ENCODE data around the gene EIF4G2. TPM values are rescaled to one million over a fixed set of nuclear protein-coding genes. Genes with fewer than 3 reads are reported as not detected.

EIF4G2 gene
- total RNA-seq: 100 to 1,000 TPM; 444 to 712 (median 622) TPM
- polyA plus RNA-seq: 100 to 1,000 TPM; 178 to 264 (median 218) TPM
- long read RNA-seq, donor 1, transcript EIF4G2-228 (2 exons, 523 nt): minor isoform, 5 of 237 reads
- long read RNA-seq, donor 1, transcript EIF4G2-201 (22 exons, 3,978 nt): major isoform, 25 of 237 reads
- long read RNA-seq, donor 1, transcript EIF4G2-204 (3 exons, 690 nt): minor isoform, 6 of 237 reads
- long read RNA-seq, donor 1, partial matches to known transcripts: 189 of 237 reads
- long read RNA-seq, donor 1, other reads (novel, unspliced or antisense): 0 of 237 reads
- long read RNA-seq, donor 2, transcript EIF4G2-201 (22 exons, 3,978 nt): major isoform, 27 of 163 reads
- long read RNA-seq, donor 2, partial matches to known transcripts: 128 of 163 reads
- long read RNA-seq, donor 2, other reads (novel, unspliced or antisense): 0 of 163 reads

- intact Hi-C loops (cut with DNase I; ENCODE audit: low total_unique reads): loop anchor here (5.0 to 10.0 kb wide), 2 partner anchors 44 to 54 kb away; partner anchors contain the start of gene CTR9
- no peaks in the 10 kb centered on the region for H3K27me3 ChIP-seq (replicated peaks in 1 of 7)
- DNase-seq: peak; percentile 99
- H3K27ac ChIP-seq: peak within 1 kb of the TSS; percentile 99 to 100 (median 100)
- H3K4me3 ChIP-seq: peak within 1 kb of the TSS; percentile 81 to 98 (median 91)
- peaks cover 3 to 35% (median 32%) of the 10 kb centered on the region in 6 donors for H3K36me3 ChIP-seq
- peaks cover 32 to 55% (median 46%) of the 10 kb centered on the region in 6 donors for H3K4me1 ChIP-seq
- 0 to 1% (median 1%) methylated on average over 49 to 65 of the region's 65 CpGs for WGBS, 5 donors
- H3K9me3 ChIP-seq: no peaks in the 10 kb centered on the region
- TF ChIP-seq POLR2A (IDR thresholded peaks at IDR 0.05): peak; percentile 96 to 98 (median 97)
- TF ChIP-seq CTCF (IDR thresholded peaks at IDR 0.05 in 8 of 11, conservative IDR thresholded peaks at IDR 0.05 in 3 of 11): peak in 3 of 11 experiments; percentile 12 to 24 (median 18)
- TF ChIP-seq POLR2AphosphoS5 (IDR thresholded peaks at IDR 0.05): peak; percentile 100
Measured at GRCh38 chr11:10808553-10809372, at the start of gene EIF4G2. Gene EIF4G2 (minus strand): TSS chr11:10808926.

- TF ChIP-seq POLR2AphosphoS5 (IDR thresholded peaks at IDR 0.05): peak; percentile 99 to 100 (median 100)
- peak in 6 of 11 experiments; percentile 4 to 46 (median 21) for TF ChIP-seq CTCF (IDR thresholded peaks at IDR 0.05 in 8 of 11, conservative IDR thresholded peaks at IDR 0.05 in 3 of 11)
- peak; percentile 69 to 98 (median 91) for TF ChIP-seq POLR2A (IDR thresholded peaks at IDR 0.05)
Measured at GRCh38 chr11:10857709-10858438, 49.1 kb upstream of the EIF4G2 start, which contains the start of gene ZBED5. Gene ZBED5 (minus strand): TSS chr11:10858053. CDS start chr11:10854945, 3,108 bp downstream.

GRCh38 chr11:10857459-10857708, 48.7 kb upstream of the EIF4G2 start:
- Histone ChIP-seq H3K9me3 (no peaks in the 10 kb centered on the region), H3K27me3 (replicated peaks in 1 of 7) (no peaks in the 10 kb centered on the region), H3K27ac (peak overlapping the region; percentile 90 to 99 (median 98)), H3K4me3 (peak overlapping the region; percentile 61 to 95 (median 84)), H3K36me3 (peaks cover 3 to 38% (median 26%) of the 10 kb centered on the region in 6 donors), H3K4me1 (peaks cover 22 to 78% (median 42%) of the 10 kb centered on the region in 6 donors)
- WGBS, 5 donors: 0 to 1% (median 0%) methylated on average over 14 of the region's 14 CpGs
- intact Hi-C loops (cut with DNase I; ENCODE audit: low total_unique reads): no loop called here
- TF ChIP-seq POLR2AphosphoS5 (IDR thresholded peaks at IDR 0.05): no peak
- no peak for TF ChIP-seq CTCF (IDR thresholded peaks at IDR 0.05 in 8 of 11, conservative IDR thresholded peaks at IDR 0.05 in 3 of 11)
- TF ChIP-seq POLR2A (IDR thresholded peaks at IDR 0.05): no peak
- DNase-seq: no peak

More at GRCh38 chr11:10857709-10858438, 49.1 kb upstream of the EIF4G2 start, which contains the start of gene ZBED5:
- intact Hi-C loops (cut with DNase I; ENCODE audit: low total_unique reads): no loop called here
- Histone ChIP-seq H3K36me3 (peaks cover 3 to 33% (median 24%) of the 10 kb centered on the region in 6 donors), H3K4me1 (peaks cover 22 to 79% (median 42%) of the 10 kb centered on the region in 6 donors), H3K4me3 (peak within 1 kb of the TSS; percentile 61 to 95 (median 84)), H3K9me3 (no peaks in the 10 kb centered on the region), H3K27me3 (replicated peaks in 1 of 7) (no peaks in the 10 kb centered on the region), H3K27ac (peak within 1 kb of the TSS; percentile 90 to 99 (median 98))
- 0 to 1% (median 0%) methylated on average over 35 to 59 of the region's 59 CpGs for WGBS, 5 donors
- DNase-seq: peak; percentile 99

Measured in spleen (tissue), 13 donors.